K562 (cell line): ENCODE results near the gene CGA. TPM values are rescaled to one million over a fixed set of nuclear protein-coding genes. Genes with fewer than 3 reads are reported as not detected.

Source experiments
- ATAC-seq: fragments of 200-7000 bp; cut with Tn5 transposase; 3 replicates; pipeline ENCODE4 v1.9.1; 2020; ENCODE audit warnings: moderate library complexity
- BruUV-seq: library from RNA; stranded (reverse); fragments of 400-500 nt; replicated peaks from 2 replicates; lab custom pipeline; 2021; lab: Mats Ljungman, UMichigan
- CTCF ChIA-PET: fragments of 300-600 bp; formaldehyde crosslinking; extraction: SDS; loops from one replicate; lab custom pipeline; 2021; ENCODE audit warnings: low intra/inter-chr PET ratio; lab: Yijun Ruan, JAX
- POLR2A ChIA-PET: fragments of 300-600, 350-650 bp; sonication (Branson Sonifier 250); formaldehyde crosslinking; extraction: SDS; loops from one replicate; lab custom pipeline; 2021; ENCODE audit warnings: antibody characterized with exemption, inconsistent platforms; lab: Yijun Ruan, JAX
- DNase-seq, 4 experiments: peaks; one replicate each; pipeline versions ENCODE4 v3.0.0 to v3.0.0-alpha.2; 2011 to 2018; ENCODE audit warnings: low spot score in 3 of 4, mixed read lengths in 3 of 4; ENCODE audit errors: extremely low read depth in 1 of 4
- FAIRE-seq: peaks from 2 replicates; lab custom pipeline; 2011; peaks lifted over from hg19 to GRCh38; lab: Jason Lieb, UNC
- H2AFZ ChIP-seq: 2 replicates; pipeline ENCODE4 v1.6.0; 2011; ENCODE audit warnings: low read depth, low read length, control low read depth, inconsistent platforms
- H3K27ac ChIP-seq: fragments of 200-600 bp; 3 replicates; pipeline ENCODE4 v1.8.0; 2011; ENCODE audit warnings: low read depth, mild to moderate bottlenecking, control low read depth, inconsistent platforms, low read length, moderate library complexity, mixed read lengths; ENCODE audit errors: extremely low read depth
- H3K27me3 ChIP-seq, 2 experiments: fragments of 300-600 bp in 1 of 2; 2 replicates in 1 of 2; 3 replicates in 1 of 2; pipeline versions ENCODE4 v1.6.0 to v1.8.0; 2011; ENCODE audit warnings: inconsistent platforms in 2 of 2, low read length in 2 of 2, mild to moderate bottlenecking in 1 of 2, mixed read lengths in 1 of 2, moderate library complexity in 1 of 2; ENCODE audit not compliant: control insufficient read depth in 2 of 2, insufficient read depth in 2 of 2
- H3K36me3 ChIP-seq: fragments of 300-600 bp; 3 replicates; pipeline ENCODE4 v1.8.0; 2011; ENCODE audit warnings: mild to moderate bottlenecking, low read length, inconsistent platforms; ENCODE audit not compliant: control insufficient read depth, insufficient read depth
- H3K4me1 ChIP-seq, 2 experiments: fragments of 200-600 bp in 1 of 2; replicated peaks in 1 of 2; 2 replicates in 1 of 2; 3 replicates in 1 of 2; pipeline versions ENCODE4 v1.5.1 to v1.8.0; 2011; ENCODE audit warnings: inconsistent platforms in 2 of 2, low read length in 2 of 2, mild to moderate bottlenecking in 1 of 2, mixed read lengths in 1 of 2, moderate library complexity in 1 of 2; ENCODE audit not compliant: control insufficient read depth in 2 of 2, insufficient read depth in 2 of 2
- H3K4me2 ChIP-seq: 2 replicates; pipeline ENCODE4 v1.6.1; 2011; ENCODE audit warnings: low read length, control low read depth, inconsistent platforms, mixed read lengths; ENCODE audit not compliant: insufficient read depth
- H3K4me3 ChIP-seq: fragments of 200-600 bp; sonication (generic), shearing (Covaris generic); 2 replicates; pipeline ENCODE4 v1.5.1; 2016; ENCODE audit warnings: control low read depth, inconsistent platforms
- H3K79me2 ChIP-seq: fragments of 200-600 bp; 3 replicates; pipeline ENCODE4 v1.8.0; 2011; ENCODE audit warnings: low read length, inconsistent platforms; ENCODE audit not compliant: control insufficient read depth, insufficient read depth
- H3K9ac ChIP-seq, 2 experiments: 2 replicates each; pipeline versions ENCODE4 v1.6.0 to v1.6.1; 2011; ENCODE audit warnings: low read depth in 2 of 2, low read length in 2 of 2, control low read depth in 1 of 2, inconsistent platforms in 1 of 2, mild to moderate bottlenecking in 1 of 2, mixed read lengths in 1 of 2; ENCODE audit not compliant: insufficient read depth in 1 of 2
- H3K9me1 ChIP-seq: one replicate; pipeline ENCODE4 v1.6.0; 2011; ENCODE audit warnings: inconsistent platforms, mild to moderate bottlenecking, low read length, moderate library complexity; ENCODE audit not compliant: control insufficient read depth, insufficient read depth
- H3K9me3 ChIP-seq: replicated peaks from 2 replicates; pipeline ENCODE4 v1.5.1; 2011; ENCODE audit warnings: low read depth, low read length, inconsistent platforms; ENCODE audit not compliant: control insufficient read depth, insufficient read depth
- H4K20me1 ChIP-seq: replicated peaks from 2 replicates; pipeline ENCODE4 v1.6.1; 2011; ENCODE audit warnings: low read length, inconsistent platforms, mixed read lengths; ENCODE audit not compliant: control insufficient read depth, insufficient read depth
- CGGBP1 ChIP-seq: fragments of 250-450 bp; sonication (Bioruptor Pico); IDR thresholded peaks from 2 replicates; pipeline ENCODE4 v1.9.0; 2021; ENCODE audit warnings: mild to moderate bottlenecking
- ESRRA ChIP-seq: fragments of 450-650 bp; IDR thresholded peaks from 2 replicates; pipeline ENCODE4 v1.6.1; 2014; ENCODE audit warnings: low read depth, mild to moderate bottlenecking, moderate library complexity, borderline replicate concordance
- FOXJ2 ChIP-seq: fragments of 200-800 bp; sonication (Bioruptor generic); IDR thresholded peaks from 2 replicates; pipeline ENCODE4 v1.6.1; 2016; ENCODE audit warnings: missing genetic modification characterization, missing compliant biosample characterization
- NCOA2 ChIP-seq, 2 experiments: fragments of 450-650 bp; IDR thresholded peaks; 2 replicates each; pipeline ENCODE4 v1.6.1; 2018; ENCODE audit warnings: mild to moderate bottlenecking in 2 of 2, moderate library complexity in 1 of 2; ENCODE audit not compliant: partially characterized antibody in 2 of 2
- PRMT5 ChIP-seq: sonication (generic); formaldehyde crosslinking; IDR thresholded peaks from 2 replicates; pipeline ENCODE4 v1.5.0; 2020; ENCODE audit warnings: missing genetic modification reagents
- PURB ChIP-seq: sonication (generic); formaldehyde crosslinking; IDR thresholded peaks from 2 replicates; pipeline ENCODE4 v1.9.0; 2021; ENCODE audit warnings: low read depth, mild to moderate bottlenecking, missing genetic modification reagents
- RFX1 ChIP-seq: fragments of 450-650 bp; IDR thresholded peaks from 2 replicates; pipeline ENCODE4 v1.6.1; 2016; ENCODE audit warnings: mild to moderate bottlenecking, moderate library complexity
- RUNX1 ChIP-seq: sonication (generic); IDR thresholded peaks from 2 replicates; pipeline ENCODE4 v1.6.1; 2016; ENCODE audit warnings: antibody characterized with exemption, low read depth
- SOX6 ChIP-seq: fragments of 450-650 bp; IDR thresholded peaks from 2 replicates; pipeline ENCODE4 v1.6.1; 2014; ENCODE audit warnings: mild to moderate bottlenecking
- ZBED1 ChIP-seq: IDR thresholded peaks from 2 replicates; pipeline ENCODE4 v1.6.1; 2014
- ZNF143 ChIP-seq: sonication (generic); formaldehyde crosslinking; IDR thresholded peaks from 2 replicates; pipeline ENCODE4 v1.9.0; 2022; ENCODE audit warnings: mild to moderate bottlenecking, missing genetic modification reagents
- ZNF668 ChIP-seq: fragments of 250-450 bp; sonication (Bioruptor Pico); IDR thresholded peaks from 2 replicates; pipeline ENCODE4 v1.8.0; 2022; ENCODE audit warnings: mild to moderate bottlenecking, inconsistent platforms
- WGBS: fragments of 100-300 bp; shearing (Covaris generic); methylation state at CpG from one replicate; pipeline ENCODE4 v1.1.6; 2016; ENCODE audit warnings: low coverage, mixed read lengths; ENCODE audit not compliant: insufficient coverage; ENCODE audit errors: missing lambda C conversion rate; 5-methylcytosine and 5-hydroxymethylcytosine counted together
- in situ Hi-C: fragments of 300-500 bp; cut with MboI; formaldehyde crosslinking; loops from 4 replicates; pipeline ENCODE4 v1.15.0; 2018; ENCODE audit warnings: inconsistent platforms, mixed read lengths
- intact Hi-C: fragments of 100-400 bp; cut with micrococcal nuclease; formaldehyde crosslinking; loops from 2 replicates; pipeline ENCODE4 v1.14.2; 2022
- polyA plus RNA-seq, 8 experiments: library from polyadenylated mRNA; depleted of rRNA in 4 of 8; stranded (reverse) in 5 of 8; unstranded in 3 of 8; fragments of >200 nt; fragmentation: Nextera tagmentation in 2 of 8; fragmentation: Illumina TruSeq in 1 of 8; extraction: Ambion mirVana in 2 of 8; extraction: Trizol in 1 of 8; gene quantifications; 2 replicates each; pipeline versions ENCODE4 v1.2.1 to v1.2.3, GENCODE V29; 2011 to 2014; ENCODE audit warnings: inconsistent platforms in 1 of 8, missing spikeins in 1 of 8
- total RNA-seq, 7 experiments: library from RNA; depleted of rRNA in 6 of 7; stranded (reverse); fragments of >200 nt in 6 of 7; fragmentation: Illumina TruSeq in 2 of 7; extraction: Trizol in 2 of 7; gene quantifications; 2 replicates each; pipeline versions ENCODE4 v1.2.1 to v1.2.3, GENCODE V29; 2011 to 2021; ENCODE audit warnings: low replicate concordance in 1 of 7
- TF ChIP-seq, protein P1 (sequence below): sonication (generic); formaldehyde crosslinking; IDR thresholded peaks from 2 replicates; pipeline ENCODE4 v1.4.0; 2020; ENCODE audit warnings: mild to moderate bottlenecking, missing genetic modification reagents
- TF ChIP-seq, protein P2 (sequence below): sonication (generic); formaldehyde crosslinking; IDR thresholded peaks from 2 replicates; pipeline ENCODE4 v1.8.1; 2023; ENCODE audit warnings: mild to moderate bottlenecking, missing genetic modification reagents
- TF ChIP-seq, protein P3 (sequence below): sonication (generic); formaldehyde crosslinking; IDR thresholded peaks from 2 replicates; pipeline ENCODE4 v1.8.1; 2023; ENCODE audit warnings: mild to moderate bottlenecking, missing genetic modification reagents, moderate library complexity

The CGA gene
- total and polyA plus RNA-seq, 9 of the 15 experiments (the other 6 are each of a cell fraction or from before 2014, with no cell fraction given) = 0.13 to 0.24 TPM; not detected in 7

DNA sequence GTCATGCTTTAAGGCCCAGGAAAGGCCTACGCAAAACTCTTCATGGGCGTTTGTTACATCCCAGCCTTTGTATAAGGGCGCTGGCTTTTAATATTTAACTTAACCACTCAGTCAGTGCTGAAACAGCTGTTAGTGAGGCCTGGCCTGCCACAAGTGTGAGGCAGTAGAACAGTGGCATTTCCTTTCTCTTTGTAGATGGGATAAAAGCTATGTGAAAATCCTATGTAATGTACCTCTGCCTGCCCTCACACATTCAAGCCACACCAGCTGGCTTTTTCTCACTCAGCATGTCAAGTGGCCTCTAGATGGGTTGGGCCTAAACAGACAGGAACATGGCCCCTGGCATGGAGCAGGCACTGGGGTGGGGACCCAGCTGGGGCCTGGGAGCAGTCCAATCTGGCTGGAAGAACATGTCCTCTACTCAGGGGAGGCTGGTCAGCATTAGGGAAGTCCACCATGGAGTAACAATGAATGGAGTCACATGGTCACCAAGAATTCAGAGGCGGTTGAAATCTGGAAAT, 20.7 kb downstream of the CGA start (continued):
- TF ChIP-seq, protein P1, sequence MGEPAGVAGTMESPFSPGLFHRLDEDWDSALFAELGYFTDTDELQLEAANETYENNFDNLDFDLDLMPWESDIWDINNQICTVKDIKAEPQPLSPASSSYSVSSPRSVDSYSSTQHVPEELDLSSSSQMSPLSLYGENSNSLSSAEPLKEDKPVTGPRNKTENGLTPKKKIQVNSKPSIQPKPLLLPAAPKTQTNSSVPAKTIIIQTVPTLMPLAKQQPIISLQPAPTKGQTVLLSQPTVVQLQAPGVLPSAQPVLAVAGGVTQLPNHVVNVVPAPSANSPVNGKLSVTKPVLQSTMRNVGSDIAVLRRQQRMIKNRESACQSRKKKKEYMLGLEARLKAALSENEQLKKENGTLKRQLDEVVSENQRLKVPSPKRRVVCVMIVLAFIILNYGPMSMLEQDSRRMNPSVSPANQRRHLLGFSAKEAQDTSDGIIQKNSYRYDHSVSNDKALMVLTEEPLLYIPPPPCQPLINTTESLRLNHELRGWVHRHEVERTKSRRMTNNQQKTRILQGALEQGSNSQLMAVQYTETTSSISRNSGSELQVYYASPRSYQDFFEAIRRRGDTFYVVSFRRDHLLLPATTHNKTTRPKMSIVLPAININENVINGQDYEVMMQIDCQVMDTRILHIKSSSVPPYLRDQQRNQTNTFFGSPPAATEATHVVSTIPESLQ (CRISPR knock-in tag) = no peak
- TF ChIP-seq, all 486 proteins: peak for 0

- CTCF ChIA-PET = no interaction called here
- peak; percentile 40; the same call in 2 of the 3 replicates for ATAC-seq
- no peak for TF ChIP-seq ESRRA
- TF ChIP-seq, protein P2, sequence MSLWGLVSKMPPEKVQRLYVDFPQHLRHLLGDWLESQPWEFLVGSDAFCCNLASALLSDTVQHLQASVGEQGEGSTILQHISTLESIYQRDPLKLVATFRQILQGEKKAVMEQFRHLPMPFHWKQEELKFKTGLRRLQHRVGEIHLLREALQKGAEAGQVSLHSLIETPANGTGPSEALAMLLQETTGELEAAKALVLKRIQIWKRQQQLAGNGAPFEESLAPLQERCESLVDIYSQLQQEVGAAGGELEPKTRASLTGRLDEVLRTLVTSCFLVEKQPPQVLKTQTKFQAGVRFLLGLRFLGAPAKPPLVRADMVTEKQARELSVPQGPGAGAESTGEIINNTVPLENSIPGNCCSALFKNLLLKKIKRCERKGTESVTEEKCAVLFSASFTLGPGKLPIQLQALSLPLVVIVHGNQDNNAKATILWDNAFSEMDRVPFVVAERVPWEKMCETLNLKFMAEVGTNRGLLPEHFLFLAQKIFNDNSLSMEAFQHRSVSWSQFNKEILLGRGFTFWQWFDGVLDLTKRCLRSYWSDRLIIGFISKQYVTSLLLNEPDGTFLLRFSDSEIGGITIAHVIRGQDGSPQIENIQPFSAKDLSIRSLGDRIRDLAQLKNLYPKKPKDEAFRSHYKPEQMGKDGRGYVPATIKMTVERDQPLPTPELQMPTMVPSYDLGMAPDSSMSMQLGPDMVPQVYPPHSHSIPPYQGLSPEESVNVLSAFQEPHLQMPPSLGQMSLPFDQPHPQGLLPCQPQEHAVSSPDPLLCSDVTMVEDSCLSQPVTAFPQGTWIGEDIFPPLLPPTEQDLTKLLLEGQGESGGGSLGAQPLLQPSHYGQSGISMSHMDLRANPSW (CRISPR knock-in tag) = no peak
- TF ChIP-seq NCOA2 (IDR thresholded peaks at IDR 0.05; ENCODE audit: partially characterized antibody in 2 of 2) = no peak
- no peak for TF ChIP-seq RUNX1
- no peak for TF ChIP-seq CGGBP1 (CRISPR knock-in tag)
- TF ChIP-seq, protein P3, sequence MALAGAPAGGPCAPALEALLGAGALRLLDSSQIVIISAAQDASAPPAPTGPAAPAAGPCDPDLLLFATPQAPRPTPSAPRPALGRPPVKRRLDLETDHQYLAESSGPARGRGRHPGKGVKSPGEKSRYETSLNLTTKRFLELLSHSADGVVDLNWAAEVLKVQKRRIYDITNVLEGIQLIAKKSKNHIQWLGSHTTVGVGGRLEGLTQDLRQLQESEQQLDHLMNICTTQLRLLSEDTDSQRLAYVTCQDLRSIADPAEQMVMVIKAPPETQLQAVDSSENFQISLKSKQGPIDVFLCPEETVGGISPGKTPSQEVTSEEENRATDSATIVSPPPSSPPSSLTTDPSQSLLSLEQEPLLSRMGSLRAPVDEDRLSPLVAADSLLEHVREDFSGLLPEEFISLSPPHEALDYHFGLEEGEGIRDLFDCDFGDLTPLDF = no peak
- TF ChIP-seq PURB (CRISPR knock-in tag) = no peak
- no peak for TF ChIP-seq ZNF143 (CRISPR knock-in tag)
- TF ChIP-seq FOXJ2 (tag) = no peak
- no peak for TF ChIP-seq PRMT5 (CRISPR knock-in tag)
- TF ChIP-seq ZNF668 (CRISPR knock-in tag) = no peak
- TF ChIP-seq SOX6 = no peak
- TF ChIP-seq ZBED1 = no peak
- no peak for TF ChIP-seq RFX1
Observed at GRCh38 chr6:87071683-87072082, 23.2 kb downstream of the CGA start.

More at GRCh38 chr6:87071683-87072082, 23.2 kb downstream of the CGA start:
- Histone ChIP-seq H3K9me1 (no peaks in the 10 kb centered on the region), H3K36me3 (no peaks in the 10 kb centered on the region), H2AFZ (no peak overlapping the region), H3K4me1 (no peaks in the 10 kb centered on the region; a peak in 1 of 5 replicates), H3K27ac (no peak overlapping the region), H3K9ac (no peak overlapping the region), H3K4me2 (no peak overlapping the region), H3K4me3 (no peak overlapping the region), H4K20me1 (no peaks in the 10 kb centered on the region), H3K79me2 (no peaks in the 10 kb centered on the region), H3K9me3 (no peaks in the 10 kb centered on the region), H3K27me3 (no peaks in the 10 kb centered on the region)
- intact Hi-C loops (loop anchor here (10.0 kb wide), 1 partner anchor 853 kb away; no protein-coding TSS in a partner anchor), in situ Hi-C loops (loop anchor here (10.0 kb wide), 1 partner anchor 183 kb away; no protein-coding TSS in a partner anchor)
- BruUV-seq = no TSS peak
- 7% methylated on average over 3 of the region's 3 CpGs for WGBS
- no peak for DNase-seq
- POLR2A ChIA-PET = no interaction called here
- no peak for FAIRE-seq
